NCI-H128 (cell line): ENCODE measurements around the gene PRKCSH.
"Not testable (repeated sequence)": the region's sequence is repeated elsewhere in the genome, so short reads cannot be mapped to it uniquely, and the experiment has no call there.

ENCODE experiments used
- DNase-seq: peaks from one replicate; lab custom pipeline; 2025; ENCODE audit not compliant: unreplicated experiment; lab: John Stamatoyannopoulos, UW

PRKCSH gene, protein sequence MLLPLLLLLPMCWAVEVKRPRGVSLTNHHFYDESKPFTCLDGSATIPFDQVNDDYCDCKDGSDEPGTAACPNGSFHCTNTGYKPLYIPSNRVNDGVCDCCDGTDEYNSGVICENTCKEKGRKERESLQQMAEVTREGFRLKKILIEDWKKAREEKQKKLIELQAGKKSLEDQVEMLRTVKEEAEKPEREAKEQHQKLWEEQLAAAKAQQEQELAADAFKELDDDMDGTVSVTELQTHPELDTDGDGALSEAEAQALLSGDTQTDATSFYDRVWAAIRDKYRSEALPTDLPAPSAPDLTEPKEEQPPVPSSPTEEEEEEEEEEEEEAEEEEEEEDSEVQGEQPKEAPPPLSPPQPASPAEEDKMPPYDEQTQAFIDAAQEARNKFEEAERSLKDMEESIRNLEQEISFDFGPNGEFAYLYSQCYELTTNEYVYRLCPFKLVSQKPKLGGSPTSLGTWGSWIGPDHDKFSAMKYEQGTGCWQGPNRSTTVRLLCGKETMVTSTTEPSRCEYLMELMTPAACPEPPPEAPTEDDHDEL

DNA sequence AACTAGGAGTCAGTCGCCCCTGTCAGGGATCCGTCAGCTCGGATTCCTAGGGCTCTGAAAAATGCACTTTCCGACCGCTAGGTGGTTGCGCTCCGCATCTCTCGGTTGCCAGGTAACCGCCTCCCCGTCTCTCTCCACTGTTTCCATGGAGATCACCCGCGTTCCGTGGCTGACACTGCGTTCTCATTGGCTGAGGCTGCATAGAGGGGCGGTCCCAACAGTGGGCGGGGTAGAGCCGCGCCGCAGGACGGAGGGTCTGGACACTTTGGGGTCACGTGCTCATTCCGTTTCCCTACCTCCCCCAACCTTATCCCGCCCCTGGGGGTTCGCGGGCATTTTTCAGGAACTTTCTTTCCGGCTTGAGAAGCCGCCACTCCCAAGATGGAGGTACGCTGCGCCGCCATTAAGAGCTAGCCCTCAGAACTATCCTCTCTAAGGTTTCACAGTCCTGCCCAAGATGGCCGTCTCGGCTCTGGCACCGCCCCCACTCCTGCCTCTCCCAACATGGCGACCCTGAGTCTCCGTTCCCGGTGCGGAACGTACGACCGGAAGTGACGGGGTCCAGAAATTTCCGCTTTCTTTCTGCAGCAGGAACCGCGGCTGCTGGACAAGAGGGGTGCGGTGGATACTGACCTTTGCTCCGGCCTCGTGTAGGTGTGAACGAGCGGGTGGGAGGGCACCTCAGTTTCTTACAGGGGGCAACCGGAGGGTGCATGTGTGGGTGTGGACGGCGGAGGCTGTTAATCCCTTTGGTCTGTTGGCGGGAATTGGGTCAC, at the start of gene PRKCSH, which contains the start of gene ODAD3:
Gene PRKCSH, plus strand, starts transcription at position 579 of the 776 bp plus-strand sequence. CDS start 483 bp downstream, outside the sequence.
Gene ODAD3, minus strand, starts transcription at position 65 of the 776 bp plus-strand sequence. CDS start 105 bp downstream, outside the sequence.
- DNase-seq: peak; percentile 99

DNA sequence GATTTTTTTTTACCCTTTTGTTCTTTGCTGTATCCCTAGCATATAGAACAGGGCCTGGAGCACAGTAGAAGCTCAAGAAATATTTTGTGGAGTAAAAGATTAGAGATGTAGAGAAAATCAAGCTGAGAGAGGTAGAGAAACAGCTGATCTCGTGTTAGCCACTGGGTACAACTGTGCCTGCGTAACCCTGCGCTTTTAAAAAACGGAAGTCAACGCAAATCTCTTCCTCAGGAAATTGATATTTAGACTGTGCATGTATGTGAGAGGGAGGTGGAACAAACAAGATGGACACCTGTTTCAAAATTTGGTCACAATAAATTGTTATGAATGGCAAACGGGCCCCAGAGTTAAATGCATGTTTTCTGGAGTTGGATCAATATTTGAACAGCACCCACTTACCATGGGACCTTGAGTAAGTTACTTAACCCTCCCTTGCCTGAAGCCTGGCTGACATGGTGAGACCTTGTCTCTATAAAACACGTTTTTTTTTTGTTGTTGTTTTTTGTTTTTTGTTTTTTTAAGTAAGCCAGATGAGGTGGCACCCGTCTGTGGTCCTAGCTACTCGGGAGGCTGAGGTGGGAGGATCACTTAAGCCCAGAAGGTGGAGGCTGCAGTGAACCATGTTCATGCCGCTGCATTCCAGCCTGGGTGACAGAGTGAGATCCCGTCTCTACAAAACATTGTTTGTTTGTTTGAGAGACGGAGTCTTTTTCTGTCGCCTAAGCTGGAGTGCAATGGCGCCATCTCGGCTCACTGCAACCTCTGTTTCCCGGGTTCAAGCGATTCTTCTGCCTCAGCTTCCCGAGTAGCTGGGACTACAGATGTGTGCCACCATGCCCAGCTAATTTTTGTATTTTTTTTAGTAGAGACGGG, 48.0 kb upstream of the PRKCSH start:
- no peak for DNase-seq

DNA sequence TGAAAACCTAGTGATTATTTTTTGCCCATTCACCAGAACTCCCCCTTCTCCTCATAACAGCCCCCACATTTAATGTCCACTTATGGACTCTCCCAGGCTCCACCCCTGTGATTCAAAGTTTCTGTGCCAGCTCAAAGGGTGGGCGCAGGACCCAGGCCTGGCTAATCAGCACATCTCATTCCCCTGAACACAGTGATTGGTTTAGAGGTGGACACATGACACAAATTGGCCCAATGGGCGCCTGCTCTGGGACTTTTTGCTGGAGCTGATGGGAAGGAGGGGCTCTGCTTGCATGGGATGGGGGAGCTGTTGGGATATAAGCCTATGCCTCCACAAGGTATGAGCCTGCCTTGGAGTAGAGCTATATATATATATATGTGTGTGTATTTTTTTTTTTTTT, 45.1 kb upstream of the PRKCSH start:
- DNase-seq: no peak

DNA sequence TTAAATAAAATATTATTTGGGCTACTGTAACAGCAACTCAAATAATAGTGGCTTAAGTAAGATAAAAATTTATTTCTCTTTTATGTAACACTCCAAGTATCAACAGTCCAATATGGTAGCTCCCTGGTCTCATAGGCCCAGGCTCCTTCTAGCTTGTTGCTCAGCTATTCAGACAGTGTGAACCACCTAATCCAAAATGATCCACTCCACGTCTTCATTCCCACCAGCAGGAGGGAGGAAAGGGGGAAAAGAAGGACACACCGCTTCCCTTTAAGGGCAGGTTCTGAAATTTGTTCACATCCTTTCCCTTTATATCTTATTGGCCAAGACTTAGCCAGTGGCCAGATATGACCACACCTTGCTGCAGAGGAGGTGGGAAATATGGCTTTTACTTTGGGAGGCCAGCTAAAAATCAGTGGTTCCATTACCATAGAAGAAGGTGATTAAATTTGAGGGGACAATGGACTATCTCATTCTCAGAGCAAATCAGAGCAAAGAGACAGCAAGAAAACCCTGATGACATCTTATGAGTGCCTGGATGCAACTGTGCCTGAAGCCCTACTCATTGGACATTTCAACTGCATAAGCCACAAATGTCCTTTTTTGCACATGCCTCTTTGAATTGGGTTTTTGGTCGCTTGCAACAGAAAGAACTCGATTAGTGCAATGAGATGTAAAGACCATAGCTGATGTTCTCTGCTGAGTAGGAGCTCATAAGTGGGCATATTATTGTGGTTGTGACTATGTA, 44.3 kb upstream of the PRKCSH start:
- DNase-seq: no peak

DNA sequence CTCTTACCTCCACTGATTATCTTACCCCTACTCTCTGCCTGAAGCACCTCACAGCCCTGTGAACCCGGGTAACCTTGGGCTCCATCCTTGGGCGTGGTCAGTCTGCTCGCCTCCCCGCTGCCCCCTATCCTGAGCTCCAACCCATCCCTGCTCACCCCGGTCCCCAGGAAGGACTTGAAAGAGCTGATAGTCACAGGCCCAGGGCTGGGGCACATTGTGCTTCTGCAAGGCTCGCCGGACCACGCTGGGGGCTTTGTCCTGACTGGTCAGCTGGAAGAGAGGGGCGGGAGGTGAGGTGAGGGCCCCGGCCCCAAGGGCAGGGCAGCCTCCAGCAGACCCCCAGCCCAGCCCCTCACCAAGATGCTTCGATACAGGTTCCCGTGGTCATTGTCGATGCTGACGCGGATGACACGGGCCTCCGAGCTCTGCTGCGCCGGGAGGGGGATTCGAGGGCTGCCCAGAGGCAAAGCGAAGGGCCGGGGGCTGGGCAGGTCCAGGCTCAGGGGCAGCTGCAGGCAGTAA, 38.3 kb upstream of the PRKCSH start:
- no peak for DNase-seq

DNA sequence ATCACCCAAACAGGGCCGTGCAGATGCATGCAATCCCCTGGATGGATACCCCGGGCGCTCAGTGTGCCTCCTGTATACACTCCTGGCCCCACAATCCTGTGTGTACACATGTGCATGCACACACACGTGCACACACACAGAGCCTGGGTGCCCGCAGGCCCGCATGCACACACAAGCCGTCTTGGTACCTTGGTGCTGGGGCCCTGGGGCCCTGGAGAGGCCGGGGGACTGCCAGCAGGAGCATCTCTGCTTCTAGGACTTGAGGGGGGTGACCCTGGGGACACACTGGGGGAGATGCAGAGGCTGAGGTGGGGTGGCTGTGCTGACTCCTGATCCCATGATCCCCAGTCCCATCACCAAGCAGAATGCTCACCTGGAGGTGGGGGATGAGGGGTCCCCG, 35.8 kb upstream of the PRKCSH start:
- DNase-seq: no peak

DNA sequence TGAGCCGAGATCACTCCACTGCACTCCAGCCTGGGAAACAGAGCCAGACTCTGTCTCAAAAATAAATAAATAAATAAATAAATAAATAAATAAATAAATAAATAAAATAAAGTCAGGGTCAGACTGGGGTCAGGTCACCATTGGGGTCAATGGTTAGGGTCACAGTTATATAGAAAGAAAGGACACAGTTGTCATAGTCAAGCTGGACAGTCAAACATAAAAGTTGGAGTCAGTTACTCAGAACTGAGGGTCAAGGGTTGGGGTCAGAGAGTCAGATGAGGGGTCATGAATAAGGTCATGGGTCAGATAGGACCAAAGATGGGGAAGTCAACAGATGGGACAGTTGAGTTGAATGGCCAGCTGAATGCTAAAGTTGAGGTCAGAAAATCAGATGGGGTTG, 34.6 kb upstream of the PRKCSH start:
- DNase-seq: no peak

DNA sequence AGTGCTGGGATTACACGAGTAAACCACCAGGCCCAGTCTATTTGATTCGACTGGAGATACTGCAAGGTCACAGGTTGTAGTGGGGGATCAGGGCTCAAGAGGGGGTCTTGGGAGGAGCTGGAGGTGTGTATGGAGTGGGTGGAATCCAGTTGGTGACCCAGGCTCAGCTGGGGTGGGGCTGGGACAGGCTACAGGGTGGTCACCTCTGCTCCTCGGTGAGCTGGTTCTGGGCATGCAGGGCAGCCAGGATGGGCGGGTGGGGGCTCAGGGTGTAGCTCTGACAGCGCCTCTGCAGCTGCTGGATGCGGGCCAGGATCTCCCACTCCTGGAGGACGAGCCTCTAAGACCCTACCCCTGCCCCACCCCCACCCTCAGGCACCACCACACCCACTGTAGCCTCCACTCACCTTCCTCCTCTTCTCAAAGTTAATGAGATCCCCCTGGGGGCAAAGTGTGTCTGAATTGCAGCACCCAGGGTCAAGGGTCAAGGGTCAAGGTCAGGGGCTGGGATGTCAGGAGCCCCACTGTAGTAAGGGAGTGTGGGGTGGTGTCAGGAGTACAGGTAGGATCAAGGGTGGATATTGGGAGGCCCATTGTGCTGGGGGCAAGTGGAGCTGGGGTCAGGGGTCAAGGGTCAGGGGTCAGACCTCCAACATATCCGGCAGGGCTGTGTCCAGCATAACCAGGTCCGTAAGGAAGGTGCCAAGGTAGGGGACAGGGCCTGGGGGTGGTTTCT, 33.5 kb upstream of the PRKCSH start:
- DNase-seq: no peak

DNA sequence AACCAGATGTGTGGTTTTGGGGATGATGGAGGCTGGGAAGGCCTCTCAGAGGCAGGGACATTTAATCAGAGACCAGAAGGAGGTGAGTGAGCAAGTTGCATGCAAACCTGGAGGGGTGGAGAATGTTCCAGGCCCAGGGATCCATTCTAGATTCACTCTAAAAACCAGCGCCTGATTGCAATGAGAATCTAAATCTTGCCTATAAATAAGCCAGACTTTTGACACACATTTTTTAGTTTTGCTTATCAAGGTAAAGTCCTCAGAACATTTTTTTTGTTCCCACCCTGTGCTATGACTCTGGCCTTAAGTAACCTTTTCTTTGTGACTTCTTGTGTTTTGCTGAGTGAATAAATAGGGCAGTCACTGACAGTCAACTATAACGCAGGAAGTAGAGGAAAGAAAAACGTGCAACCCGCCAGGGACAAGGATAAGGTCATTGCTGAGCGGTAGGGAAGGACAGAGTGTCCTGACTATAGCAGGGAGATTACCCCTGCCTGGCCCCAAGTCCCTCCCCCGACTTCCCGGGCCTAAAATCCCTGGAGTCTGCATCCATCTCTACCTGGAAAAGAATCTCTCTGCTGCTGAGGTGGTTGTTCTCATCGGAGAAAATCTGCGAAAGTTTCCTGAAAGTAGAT, 30.7 kb upstream of the PRKCSH start:
- DNase-seq: no peak

DNA sequence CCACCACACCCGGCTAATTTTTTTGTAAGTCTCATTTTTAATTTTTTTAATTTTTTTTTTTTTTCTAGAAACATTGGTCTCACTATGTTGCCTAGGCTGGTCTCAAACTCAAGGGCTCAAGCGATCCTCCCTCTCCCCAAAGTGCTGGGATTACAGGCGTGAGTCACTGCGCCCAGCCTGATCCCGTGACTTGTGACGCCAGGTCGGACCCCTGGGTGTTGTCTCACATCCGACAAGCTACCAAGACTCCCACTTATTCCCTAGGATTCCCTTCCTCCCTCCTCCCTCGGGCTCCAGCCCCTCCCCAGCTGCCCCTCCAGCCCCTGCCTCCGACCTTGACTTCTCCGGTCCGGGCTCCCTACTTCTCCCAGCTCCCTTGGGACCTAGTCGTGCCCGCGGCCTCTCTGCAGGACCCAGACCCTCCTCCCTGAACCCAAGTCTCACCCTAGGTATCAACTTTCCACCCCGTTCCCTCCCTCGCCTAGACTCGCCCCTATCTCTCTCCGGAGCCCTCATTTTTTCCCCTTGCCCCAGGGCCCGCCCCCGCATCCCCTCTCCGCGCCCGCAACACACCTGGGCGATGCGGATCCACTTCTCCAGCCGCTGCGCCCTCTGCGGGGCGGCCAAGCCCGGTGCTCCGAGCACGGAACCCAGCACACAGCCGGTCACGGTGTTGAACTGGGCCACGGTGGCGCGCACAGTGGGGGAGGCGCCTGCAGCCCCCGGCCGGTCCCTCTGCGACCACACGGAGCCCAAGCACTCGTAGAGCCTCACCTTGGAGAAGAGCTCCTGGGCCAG, 29.4 kb upstream of the PRKCSH start:
- DNase-seq: no peak

DNA sequence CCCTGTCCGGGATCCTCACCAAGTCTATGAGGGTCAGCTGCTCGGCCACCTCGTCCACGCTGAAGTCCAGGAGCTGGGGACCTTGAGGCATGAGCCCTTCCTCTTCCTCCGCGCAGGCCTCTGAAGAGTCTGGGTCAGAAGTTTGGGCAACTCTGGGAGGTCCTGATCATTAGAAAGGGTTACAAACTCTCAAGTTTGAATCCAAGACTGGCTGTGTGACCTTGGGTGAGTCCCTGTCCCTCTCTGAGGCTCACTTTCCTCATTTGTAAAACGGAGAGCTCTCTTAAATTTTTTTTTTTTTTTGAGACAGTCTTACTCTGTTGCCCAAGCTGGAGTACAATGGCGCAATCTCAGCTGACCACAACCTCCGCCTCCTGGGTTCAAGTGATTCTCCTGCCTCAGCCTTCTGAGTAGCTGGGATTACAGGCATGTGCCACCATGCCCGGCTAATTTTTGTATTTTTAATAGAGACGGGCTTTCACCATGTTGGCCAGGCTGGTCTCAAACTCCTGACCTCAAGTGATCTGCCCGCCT, 28.7 kb upstream of the PRKCSH start:
- DNase-seq: not testable (repeated sequence)

DNA sequence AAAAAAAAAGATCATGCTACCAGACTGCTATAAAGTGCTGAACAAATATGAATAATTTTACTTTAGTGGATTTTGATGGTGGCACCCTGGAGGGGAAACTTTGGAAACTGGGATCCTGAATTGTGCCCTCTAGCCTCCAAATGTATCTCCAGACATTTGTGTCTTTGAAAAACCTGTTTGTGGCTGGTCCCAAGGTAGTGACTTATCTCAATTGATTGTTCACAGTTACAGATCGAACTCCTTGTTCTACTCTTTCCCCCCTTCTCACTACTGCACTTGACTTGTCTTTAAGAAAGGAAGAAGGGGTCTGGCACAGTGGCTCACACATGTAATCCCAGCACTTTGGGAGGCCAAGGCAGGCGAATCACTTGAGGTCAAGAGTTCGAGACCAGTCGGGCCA, 26.8 kb upstream of the PRKCSH start:
- no peak for DNase-seq

DNA sequence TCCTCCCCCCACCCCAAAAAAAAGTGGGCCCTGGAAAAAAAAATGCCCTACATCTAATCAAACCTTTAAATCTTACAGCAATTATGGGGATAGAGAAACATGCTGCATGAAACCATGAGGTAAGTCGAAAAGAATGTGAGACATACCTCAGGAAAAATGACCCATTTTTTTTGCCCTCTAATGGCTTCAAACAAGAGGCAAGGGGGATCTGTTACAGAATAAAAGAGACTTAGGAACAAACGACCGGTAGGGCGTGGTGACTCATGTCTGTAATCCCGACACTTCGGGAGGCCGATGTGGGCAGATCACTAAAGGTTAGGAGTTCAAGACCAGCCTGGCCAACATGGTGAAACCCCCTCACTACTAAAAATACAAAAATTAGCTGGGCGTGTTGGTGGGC, 24.8 kb upstream of the PRKCSH start:
- no peak for DNase-seq

DNA sequence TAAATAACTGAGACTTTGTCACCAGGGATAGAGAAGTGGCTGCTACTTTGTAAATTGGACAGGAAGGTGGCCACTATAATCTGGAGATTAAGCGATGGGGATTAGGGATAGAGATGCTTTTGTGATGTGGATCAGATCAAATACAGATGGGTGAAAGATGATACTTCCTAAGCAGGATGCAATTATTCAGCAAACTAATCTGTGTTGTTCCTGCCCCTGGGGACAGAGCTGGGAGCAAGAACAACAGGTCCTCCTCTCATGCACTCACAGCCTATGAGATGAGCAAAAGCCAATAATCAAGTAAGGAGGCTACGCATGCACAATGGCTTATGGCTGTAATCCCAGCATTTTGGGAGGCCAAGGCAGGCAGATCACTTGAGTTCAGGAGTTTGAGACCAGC, 20.9 kb upstream of the PRKCSH start:
- no peak for DNase-seq

DNA sequence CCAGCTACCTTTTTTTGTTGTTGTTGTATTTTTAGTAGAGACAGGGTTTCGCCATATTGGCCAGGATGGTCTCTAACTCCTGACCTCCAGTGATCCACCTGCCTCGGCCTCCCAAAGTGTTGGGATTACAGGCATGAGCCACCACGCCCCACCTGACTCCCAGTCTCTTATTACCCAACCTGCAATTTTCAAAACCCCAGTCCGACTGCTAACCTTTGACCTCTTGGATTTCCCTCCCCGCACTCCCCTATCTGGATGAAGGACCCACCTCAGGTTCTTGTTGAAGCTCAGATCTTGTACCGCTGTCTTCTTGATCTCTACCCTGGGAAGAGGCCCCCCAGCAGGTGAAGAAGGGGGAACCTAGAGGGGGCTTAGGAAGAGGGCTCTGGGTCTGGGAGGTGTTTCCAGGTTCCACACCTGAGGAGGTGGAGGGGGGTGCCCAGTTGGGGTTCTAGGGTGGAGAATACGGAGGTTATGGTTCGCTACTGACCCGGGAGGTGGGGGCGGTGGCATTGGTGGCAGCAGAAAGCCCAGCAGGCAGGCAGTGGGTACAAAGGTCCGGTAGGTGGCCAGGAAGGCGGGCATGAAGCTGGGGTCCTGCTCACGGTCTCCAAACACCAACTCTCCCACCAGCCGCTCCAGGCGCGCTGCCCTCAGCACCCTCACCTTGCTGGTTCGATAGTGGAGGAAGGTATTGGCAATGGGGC, 18.9 kb upstream of the PRKCSH start:
- DNase-seq: no peak

DNA sequence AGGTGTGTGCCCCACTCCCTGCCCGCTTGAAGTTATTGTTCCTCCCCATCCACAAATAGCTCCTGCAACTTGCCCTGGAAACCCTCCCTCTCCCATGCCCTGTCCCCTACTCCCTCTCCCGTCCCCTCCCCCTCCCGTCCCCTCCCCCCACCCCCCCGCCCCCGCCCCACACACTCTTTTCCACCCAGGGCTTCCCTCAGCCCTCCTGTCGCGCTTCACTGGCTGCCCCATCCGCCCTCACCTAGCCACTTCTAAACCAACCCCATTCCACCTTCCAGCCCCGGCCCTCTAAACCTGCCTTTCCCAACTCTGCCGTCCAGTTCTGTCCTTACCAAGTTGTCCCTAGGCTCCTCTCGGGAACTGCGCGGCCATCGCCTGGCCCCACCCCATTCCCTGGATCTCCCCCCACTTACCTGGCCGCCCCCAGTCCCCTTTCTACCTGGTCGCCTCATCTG, 17.3 kb upstream of the PRKCSH start:
- no peak for DNase-seq
